ENCODE data around the gene SH3RF2.

Gene SH3RF2

DNA sequence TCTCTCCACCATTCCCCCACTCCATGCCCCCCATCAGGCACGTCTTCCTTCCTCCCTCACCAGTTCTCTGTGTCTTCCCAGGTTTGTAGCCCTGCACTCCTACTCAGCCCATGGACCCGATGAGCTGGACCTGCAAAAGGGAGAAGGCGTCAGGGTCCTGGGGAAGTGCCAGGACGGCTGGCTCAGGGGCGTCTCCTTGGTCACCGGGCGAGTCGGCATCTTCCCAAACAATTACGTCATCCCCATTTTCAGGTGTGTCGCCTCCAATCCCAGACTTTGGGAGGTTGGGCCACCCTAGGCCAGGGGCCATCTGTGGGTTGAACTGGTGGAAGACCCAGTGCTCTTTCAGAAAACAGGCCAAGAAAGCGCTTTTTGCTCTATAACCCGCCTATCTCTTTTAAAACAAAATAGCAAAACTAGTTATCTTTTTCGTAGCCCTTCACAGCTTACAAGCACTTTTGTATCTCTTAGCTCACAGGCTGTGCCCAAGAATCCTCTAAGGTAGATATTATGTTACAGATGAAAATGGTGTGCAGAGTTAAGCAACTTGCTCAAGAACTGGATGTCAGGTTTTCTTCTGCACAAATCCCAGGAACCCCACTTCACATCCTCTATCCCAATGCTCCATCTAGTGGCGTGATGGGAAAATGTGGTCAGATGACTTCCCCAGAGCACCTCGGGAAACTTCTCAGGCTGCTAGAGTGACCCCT, 112.8 kb downstream of the SH3RF2 start:
- DNase-seq (ENCODE audit: low read depth), result no peak

DNA sequence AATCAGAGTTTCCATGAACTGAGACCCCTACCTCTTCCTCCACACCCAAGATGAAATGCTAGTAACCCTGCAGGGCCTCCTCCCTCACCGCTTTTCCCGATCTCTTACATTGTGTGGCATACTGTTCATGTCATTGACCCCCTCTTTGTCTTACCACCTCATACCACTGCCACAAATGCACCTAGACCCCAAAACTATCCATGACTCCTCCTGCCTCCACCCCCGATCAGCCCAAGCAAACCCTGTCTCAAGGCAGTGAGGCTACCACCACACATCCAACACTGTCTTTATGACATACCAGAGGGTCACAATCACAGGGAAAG, 113.3 kb downstream of the SH3RF2 start:
- no peak for DNase-seq (ENCODE audit: low read depth)

DNA sequence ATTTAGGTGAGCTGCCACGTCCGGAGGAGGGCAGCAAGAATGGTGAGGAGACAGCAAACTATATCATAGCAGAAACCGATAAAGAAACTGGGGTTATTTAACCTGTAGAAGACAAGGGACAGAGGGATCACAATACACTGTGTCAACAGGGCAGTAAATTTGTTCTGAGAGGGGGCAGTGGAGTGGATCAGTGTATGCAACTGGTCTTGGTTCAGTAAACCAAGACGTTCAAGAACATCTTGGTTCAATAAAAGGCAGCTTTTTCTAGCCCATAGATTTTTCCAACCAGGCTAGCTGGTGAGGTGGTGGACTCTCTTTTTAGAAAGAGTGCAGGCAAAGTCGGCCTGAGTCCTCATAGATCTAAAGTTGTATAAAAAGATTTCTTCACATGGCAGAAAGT, 113.7 kb downstream of the SH3RF2 start:
- DNase-seq (ENCODE audit: low read depth), result no peak

DNA sequence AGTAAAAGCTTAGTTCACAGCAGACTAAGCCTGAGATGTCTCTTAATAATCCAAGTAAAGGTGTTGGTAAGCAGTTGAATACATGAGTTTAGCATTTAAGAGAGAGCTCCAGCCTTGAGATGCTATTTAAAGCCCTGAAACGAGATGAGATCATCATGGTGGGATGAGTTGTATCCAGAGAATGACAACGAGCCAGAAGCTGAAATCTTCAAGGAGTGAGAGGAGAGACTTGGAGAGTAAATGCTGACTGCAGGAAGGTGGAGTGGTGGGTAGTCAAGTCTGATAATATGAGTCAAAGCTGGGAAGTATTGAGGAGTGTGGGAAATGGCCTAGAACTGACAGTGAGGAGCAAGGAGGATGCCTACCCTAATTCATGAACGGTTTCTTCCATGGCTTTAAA, 115.3 kb downstream of the SH3RF2 start:
- DNase-seq (ENCODE audit: low read depth), result no peak

DNA sequence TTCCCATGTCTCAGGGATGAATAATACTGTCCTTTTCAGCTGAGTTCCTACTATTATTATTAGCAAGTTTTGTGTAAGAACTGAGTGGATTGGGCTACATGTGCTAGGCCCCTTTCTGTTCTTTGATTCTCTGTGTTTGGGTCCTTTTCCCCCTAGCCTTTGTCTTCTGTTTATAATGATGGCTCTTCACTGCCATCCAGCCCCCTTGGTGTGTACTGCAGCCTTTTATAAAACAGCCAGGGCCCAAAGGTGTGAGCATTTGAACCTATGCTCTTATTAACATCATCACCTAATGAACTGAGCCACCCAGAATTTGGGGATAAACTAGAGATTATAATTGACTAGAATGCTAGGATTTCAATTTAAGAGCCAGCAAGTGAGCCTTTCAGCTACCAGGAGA, 116.4 kb downstream of the SH3RF2 start:
- no peak for DNase-seq (ENCODE audit: low read depth)

DNA sequence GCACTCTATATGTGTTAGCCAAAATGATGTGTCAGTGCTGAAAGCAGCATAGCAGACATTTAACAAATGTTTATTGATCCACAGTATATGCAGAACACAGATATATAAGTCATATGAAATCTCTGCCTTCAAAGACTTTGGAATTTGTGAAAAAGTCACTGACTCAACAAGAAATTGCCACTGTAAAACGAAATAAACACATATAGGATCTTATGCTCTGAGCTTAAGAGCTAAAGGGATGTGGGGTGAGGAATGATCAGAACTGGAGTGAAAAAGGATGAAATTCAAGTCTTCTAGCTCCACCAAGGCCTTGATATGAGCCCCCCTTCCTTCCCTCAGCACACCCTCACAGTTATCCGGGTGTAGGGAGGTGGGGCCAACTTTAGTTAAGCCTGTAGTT, 119.1 kb downstream of the SH3RF2 start:
- DNase-seq (ENCODE audit: low read depth), result no peak

DNA sequence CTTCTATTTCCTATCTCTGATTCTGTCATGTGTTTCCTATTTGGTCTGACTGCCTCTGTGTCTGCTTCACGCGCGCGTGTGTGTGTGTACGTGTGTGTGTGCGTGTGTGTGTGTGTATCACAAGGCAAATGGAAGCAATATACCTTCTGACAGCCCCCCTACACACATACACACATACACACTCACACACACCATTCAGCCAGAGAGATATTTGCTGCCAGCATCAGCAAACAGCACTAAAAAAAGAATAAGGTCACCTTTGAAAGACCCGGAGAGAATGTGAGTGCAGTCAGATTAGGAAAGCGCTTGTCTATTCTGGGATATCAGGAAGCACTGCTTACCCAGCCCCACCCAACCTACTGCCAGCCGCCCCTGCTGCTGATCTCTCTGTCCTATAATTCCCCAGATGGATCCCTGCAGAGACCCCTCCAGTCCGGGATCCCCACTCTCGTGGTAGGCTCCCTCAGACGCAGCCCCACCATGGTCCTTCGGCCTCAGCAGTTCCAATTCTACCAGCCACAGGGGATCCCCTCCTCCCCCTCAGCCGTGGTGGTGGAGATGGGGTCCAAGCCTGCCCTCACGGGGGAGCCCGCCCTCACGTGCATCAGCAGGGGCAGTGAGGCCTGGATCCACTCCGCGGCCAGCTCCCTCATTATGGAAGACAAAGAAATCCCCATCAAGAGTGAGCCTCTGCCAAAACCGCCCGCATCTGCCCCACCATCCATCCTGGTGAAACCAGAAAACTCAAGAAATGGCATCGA, 123.3 kb downstream of the SH3RF2 start:
- DNase-seq (ENCODE audit: low read depth), result no peak

DNA sequence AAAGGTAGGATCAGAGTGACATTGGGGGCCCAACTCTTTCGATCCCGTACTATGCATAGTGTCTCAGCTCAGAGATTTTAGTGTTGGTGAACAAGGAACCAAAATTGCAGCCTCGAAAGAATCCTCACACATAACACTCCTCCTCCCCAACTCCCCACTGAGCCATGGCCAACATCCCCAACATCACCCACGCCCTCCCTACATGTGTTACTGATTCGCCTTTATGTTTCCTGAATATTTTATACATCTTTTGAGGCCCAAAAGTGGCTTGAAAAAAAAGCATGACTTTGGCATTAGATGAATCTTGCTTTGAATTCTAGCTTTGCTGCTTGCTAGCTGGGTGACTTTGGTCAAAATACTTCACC, 123.8 kb downstream of the SH3RF2 start:
- DNase-seq (ENCODE audit: low read depth), result no peak

DNA sequence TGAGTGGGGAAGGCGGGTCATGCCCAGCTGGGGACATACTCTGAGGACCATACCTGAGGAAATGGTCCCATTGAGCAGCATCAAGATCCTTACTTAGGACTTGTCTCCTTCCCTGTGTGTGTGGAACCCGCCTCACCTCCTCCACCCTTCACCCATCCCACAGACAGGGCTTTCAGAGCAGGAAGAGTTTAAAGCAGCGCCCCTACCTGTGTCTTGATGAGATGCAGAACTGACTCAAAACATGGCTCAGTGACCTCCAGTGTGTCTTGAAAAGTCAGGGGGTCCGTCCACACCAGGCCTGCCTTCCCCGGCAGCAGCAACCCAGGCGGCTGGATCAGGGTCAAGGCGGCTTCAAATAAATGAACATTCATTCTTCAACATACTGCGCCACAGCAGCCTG, 130.6 kb downstream of the SH3RF2 start:
- DNase-seq (ENCODE audit: low read depth), result no peak

DNA sequence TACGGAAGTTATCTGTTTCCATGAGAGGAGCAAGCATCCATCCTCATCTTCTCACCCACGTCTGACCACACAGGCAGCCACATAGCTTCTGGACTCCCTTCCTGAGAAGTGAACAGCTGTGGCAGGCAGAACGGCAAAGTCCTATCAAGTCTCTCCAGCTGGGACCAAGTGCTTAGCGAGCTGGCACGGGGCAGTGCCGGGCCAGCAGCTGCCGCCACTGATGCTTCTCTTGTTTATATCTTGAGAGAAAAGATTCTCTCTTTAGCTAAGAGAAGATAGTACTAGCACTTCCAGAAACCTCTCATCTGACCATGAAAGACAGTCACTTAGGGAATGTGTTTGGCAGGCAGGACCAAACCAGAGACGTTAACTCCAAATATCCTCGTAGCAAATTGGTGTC, 131.8 kb downstream of the SH3RF2 start:
- DNase-seq (ENCODE audit: low read depth), result no peak

DNA sequence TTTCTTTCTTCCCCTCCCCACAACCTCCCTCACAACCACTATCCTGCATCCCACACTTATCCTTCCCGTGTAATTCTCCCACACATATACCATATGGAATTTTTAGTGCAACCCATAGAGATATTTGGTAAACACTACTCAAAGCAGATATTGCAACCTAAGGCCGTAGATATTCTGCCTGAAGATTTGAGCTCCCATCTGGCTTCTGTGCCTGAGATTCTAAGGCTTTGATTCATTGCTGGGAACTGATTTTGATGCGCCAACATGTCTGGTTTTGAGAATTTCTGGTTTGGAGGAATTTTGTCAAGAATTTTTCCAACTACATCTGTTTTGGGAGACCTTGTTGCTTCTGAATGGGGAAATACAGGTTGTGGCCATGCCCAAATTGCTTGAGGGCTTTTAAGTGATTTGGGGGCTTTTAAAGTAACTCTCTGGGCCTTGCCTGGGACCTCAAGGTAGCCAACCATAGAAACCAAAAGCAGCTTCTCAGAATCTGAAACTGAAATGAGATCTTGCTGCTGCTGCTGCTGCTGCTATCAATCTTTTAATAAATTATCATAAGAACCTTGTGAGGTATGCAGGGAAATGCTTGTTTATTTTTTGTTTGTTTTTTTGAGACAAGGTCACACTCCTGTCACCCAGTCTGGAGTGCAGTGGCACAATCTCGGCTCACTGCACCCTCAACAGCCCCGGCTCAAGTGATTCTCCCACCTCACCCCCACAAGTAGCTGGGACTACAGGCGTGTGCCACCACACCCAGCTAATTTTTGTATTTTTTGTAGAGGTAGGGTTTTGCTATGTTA, 132.8 kb downstream of the SH3RF2 start:
- DNase-seq (ENCODE audit: low read depth), result no peak

DNA sequence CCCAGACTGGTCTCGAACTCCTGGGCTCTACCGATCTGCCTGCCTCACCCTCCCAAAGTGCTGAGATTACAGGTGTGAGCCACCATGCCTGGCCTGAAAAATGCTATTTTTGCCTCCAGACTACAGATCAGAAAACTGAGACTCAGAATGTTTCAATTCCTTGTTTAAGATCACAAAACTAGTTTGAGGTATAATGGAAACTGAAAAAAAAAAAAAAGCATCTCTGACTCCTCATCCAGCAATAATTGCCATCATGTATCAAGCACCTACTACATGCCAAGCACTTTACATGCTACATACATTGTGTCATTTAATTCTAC, 133.4 kb downstream of the SH3RF2 start:
- DNase-seq (ENCODE audit: low read depth), result no peak

DNA sequence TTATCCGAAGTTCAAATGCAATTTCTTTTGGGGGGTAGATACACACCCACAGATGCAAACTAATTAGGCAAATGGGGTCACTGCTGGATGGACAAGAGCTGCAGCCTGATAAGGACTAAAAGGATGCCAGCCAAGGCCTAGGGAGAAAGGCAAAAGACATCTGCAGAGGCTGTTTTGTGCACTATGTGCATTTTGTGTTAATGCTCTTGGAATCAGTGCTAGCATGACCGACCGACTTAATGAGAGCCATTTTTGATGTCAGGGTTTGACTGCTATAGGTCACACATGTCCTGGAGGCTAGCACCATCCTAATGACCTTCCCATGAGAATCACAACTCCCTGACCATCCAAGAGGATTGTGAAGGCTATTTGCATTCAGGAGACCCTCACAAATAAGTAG, 134.4 kb downstream of the SH3RF2 start:
- DNase-seq (ENCODE audit: low read depth), result no peak

DNA sequence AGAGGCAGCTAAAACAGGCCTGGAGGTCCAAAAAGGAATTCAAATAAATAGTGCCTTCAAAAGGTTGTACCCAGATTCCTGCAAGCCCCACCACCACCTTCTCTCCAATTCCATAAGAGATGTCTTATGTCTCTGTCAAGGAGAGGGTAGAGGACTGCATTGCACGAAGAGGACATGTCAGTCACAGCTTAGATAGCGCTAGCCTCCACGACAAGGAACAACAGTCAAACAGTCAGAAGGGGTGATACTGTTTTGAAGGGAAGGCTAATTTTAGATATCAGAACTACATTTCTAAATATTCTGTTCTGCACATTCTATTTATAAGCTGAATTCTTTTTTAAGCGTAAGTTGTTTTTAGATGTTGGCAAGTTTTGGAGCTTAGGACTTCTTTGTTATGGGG, 134.8 kb downstream of the SH3RF2 start:
- DNase-seq (ENCODE audit: low read depth), result no peak

DNA sequence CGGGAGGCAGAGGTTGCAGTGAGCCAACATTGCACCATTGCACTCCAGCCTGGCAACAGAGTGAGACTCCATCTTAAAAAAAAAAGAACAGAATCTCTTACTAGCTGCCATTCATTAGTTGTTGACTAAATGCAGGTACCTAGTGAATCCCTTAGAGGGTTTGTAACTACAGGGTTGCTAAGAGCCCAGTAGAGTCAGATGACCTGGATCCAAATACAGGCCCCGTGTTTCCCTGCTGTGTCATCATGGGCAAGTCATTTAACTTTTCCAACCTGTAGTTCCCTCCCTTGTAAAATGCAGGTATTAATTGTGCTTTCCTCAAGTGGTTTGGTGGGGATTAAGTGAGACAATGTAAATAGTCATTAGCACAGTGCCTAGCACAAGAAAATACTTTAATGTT, 136.2 kb downstream of the SH3RF2 start:
- DNase-seq (ENCODE audit: low read depth), result no peak

DNA sequence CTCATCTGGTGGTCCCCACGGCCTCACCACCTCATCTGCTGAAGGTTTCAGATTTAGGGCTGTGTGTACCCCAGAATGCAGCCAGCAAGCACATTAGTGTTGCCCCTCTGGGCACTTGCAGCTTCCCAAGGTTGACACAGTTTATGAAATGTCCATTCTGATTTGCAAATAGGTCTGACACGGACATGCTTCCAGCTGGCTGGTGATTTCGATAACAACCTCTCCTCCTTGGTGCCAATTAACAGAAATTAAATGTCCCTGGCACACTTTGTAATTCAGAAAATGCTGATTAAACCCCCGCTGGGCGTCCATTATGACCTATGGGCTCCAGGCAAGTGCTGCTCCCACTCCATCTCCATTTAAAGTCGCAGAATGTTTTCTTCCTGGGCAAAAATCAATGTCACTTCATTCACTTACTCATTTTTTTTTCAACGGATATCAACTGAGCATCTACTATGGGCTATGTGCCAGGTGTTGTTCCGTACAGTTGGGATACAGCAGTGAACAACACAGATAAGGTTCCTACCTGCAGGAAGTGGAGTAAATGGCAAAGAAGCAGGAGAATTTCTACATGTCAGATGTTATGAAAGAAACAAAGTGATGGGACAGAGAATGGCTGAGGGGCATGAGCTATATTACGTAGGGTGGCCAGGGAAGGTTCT, 137.0 kb downstream of the SH3RF2 start:
- no peak for DNase-seq (ENCODE audit: low read depth)

DNA sequence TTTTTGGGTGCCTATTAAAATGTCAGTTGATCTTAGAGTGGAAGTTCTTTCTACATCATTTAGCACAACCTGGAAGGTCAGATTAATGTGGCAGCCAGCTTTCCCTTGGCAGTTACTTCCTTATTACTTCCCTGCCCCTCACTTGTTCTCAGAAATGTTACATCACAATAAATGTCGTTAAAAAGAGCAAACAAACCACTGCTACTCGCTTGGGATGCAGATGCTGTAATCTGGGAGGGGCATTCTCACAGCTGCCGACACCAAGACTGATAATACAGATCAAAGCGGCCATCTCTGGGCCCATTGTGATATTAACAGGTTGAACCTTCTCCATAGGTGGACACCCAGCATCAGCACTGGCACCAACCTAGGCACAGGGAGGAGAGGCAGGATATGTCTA, 139.7 kb downstream of the SH3RF2 start:
- DNase-seq (ENCODE audit: low read depth), result no peak

DNA sequence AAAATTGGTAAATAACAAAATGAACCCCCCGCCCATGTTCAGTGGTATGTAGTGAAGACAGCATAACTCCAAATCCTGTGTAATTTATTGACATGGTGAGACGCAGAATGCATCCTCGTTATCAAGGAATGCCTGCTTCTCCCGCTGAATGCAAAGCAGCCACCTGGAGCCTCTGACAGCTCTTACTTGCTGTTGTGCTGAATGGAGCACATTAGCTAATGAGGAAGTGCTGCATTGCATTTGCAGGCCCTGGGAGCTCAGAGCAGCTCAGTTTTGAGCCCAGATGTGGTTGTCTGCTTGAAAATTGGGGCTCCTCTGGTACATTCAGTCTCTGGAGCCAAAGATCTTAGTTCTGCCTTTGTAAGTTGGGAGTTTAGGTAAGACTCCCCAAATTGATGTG, 140.1 kb downstream of the SH3RF2 start:
- DNase-seq (ENCODE audit: low read depth), result no peak

DNA sequence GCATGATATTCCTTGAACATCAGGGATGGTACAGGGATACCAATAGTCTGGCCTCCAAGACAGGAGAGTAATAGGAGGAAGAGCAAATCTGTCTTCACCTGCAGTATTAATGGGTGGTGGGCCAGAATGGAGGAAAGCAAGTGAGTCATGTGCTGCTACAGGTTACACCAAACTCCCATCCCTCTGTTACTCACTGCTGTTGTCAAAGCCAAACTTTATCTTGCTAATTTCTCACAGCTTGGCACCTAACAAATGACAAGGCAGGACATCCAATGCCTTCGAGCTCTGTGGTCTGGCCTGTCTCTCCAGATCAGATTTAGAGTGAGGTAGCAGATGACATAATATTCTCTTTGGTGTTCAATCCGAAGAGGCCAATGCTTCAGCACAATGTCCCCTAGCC, 142.2 kb downstream of the SH3RF2 start:
- DNase-seq (ENCODE audit: low read depth), result no peak

DNA sequence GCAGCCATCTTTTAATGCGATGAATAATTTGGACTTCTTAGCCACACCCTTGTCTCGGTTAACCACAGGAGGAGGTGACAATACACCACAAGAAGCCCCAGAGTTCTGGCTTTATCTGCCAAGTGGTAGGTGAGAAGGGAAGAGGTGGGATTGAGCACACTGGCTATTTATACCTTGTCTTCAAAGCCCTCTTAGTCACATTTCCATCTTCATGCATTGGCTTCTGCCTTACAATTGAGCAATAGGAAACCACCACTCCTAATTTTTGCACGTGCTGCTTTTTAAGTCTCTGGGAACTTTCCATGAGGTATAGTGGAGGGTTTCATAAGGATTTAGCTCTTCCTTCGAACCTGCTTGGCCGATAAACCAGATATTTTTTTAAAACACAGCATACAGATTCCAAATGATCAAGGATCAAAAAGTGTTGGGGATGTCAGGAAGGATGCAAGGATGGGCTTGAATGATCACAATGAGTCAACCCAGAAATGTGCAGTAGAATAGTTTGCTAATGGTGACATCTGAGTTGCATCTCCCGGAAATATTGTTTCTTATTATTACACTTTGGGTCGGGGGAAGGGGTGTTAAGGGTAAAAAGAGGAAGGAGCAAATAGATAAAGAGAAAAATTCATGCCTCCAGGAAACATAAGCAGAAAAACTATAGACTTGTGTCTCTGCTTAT, 143.5 kb downstream of the SH3RF2 start:
- no peak for DNase-seq (ENCODE audit: low read depth)

DNA sequence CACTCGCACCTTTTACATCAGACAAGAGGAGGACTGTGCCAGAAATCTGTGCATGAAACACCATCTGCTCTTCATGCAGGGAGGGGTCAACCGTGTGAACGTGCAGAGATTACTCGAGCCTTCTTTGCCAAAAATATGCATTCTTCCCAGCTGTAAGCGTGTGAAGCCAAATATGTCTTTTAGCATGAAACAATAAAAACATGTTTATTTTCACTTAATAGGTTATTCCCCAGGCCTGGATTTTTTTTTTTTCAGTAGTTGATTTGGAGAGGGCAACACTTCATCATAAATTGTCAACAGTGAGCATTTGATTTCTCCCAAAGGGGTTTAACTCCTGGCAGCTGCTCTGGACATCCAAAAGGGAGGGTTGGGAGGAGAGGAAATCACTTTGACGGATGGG, 145.2 kb downstream of the SH3RF2 start:
- DNase-seq (ENCODE audit: low read depth), result no peak

DNA sequence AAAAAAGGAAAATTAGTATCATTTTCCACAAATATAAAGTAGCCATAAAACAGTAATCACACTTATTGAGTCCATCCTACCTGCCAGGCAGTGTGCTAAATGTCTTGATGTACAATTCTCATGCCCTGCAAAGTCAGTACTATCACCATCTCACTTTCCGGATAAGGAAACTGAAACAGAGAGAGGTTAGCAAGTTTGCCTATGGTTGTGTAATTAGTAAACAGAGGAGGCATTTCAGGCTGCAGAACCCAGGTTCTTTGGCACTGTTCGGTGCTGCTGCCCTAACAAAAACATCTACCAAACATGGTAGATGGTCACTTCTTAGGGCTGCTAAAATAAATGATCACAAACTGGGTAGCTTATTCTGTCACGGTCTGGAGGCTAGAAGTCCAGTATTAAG, 146.4 kb downstream of the SH3RF2 start:
- DNase-seq (ENCODE audit: low read depth), result no peak

All from activated T-cell treated with anti-CD3 and anti-CD28 coated beads for 1 hour (primary cell).